Bronchial epithelial cell (primary cell): ENCODE results near the gene RHCE. TPM values are rescaled to one million over a fixed set of nuclear protein-coding genes. Genes with fewer than 3 reads are reported as not detected.
A peak's percentile ranks its signal among the peaks of the same experiment; 100 is the strongest.

Source experiments
- DNase-seq: peaks from one replicate; pipeline ENCODE4 v3.0.0-alpha.2; 2010; ENCODE audit warnings: low read depth
- FAIRE-seq: peaks from 2 replicates; lab custom pipeline; 2011; peaks lifted over from hg19 to GRCh38; lab: Jason Lieb, UNC
- H3K27me3 ChIP-seq: 2 replicates; pipeline ENCODE4 v1.5.1; 2011; ENCODE audit warnings: low read length; ENCODE audit not compliant: control insufficient read depth, insufficient read depth
- H3K36me3 ChIP-seq: 2 replicates; pipeline ENCODE4 v1.5.1; 2011; ENCODE audit warnings: low read length; ENCODE audit not compliant: control insufficient read depth, insufficient read depth
- H3K4me3 ChIP-seq: 2 replicates; pipeline ENCODE4 v1.5.1; 2011; ENCODE audit warnings: mild to moderate bottlenecking, low read depth, low read length, control low read depth
- total RNA-seq: library from RNA; depleted of rRNA; stranded (reverse); fragments of >200 nt; gene quantifications from 2 replicates; pipeline ENCODE4 v1.2.1, GENCODE V29; 2014
- TF ChIP-seq, protein P1 (sequence below): IDR thresholded peaks from 2 replicates; pipeline ENCODE4 v1.5.1; 2011; ENCODE audit warnings: mild to moderate bottlenecking, moderate library complexity, low read length, control low read depth, inconsistent platforms; ENCODE audit not compliant: insufficient read depth, severe bottlenecking

Gene RHCE
- total RNA-seq, 1 donor from 2014 or later, result 3.7 TPM

DNA sequence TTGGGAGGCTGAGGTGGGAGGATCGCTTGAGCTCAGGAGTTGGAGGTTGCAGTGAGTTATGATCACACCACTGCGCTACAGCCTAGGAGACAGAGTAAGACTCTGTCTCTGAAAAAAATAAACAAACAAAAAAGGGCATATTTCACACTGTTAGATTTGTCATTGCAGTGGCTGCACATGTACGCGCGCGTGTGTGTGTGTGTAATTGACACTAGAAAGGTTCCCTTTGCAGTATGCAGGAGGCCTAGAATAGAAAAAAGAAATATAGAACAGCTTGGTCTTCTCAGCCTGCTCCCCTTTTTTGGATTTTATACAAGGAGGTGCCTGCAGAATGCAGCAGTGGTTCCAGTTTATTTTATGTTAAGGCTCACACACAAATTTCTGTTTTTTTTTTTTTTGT lies 18.7 kb upstream of the RHCE start:
- FAIRE-seq (no peak), DNase-seq (no peak)
- TF ChIP-seq, protein P1, sequence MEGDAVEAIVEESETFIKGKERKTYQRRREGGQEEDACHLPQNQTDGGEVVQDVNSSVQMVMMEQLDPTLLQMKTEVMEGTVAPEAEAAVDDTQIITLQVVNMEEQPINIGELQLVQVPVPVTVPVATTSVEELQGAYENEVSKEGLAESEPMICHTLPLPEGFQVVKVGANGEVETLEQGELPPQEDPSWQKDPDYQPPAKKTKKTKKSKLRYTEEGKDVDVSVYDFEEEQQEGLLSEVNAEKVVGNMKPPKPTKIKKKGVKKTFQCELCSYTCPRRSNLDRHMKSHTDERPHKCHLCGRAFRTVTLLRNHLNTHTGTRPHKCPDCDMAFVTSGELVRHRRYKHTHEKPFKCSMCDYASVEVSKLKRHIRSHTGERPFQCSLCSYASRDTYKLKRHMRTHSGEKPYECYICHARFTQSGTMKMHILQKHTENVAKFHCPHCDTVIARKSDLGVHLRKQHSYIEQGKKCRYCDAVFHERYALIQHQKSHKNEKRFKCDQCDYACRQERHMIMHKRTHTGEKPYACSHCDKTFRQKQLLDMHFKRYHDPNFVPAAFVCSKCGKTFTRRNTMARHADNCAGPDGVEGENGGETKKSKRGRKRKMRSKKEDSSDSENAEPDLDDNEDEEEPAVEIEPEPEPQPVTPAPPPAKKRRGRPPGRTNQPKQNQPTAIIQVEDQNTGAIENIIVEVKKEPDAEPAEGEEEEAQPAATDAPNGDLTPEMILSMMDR, result no peak
- Histone ChIP-seq H3K4me3 (no peak overlapping the region), H3K36me3 (no peaks in the 10 kb centered on the region), H3K27me3 (no peaks in the 10 kb centered on the region)

DNA sequence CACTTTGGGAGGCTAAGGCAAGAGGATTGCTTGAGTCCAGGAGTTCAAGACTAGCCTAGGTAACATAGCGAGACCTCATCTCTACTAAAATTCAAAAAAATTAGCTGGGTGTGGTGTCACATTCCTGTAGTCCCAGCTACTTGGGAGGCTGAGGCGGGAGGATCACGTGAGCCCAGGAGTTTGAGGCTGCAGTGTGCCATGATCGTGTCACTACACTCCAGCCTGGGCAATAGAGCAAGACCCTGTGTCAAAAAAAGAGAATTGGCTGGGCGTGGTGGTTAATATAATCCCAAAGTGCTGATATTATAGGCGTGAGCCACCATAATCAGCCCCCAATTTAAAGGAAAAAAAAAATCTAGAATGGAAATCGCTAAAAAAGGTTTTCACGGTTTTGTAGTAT lies 17.0 kb upstream of the RHCE start:
- H3K36me3 ChIP-seq, result no peaks in the 10 kb centered on the region
- DNase-seq, result no peak
- H3K4me3 ChIP-seq, result no peak overlapping the region
- no peaks in the 10 kb centered on the region for H3K27me3 ChIP-seq
- no peak for FAIRE-seq
- TF ChIP-seq, protein P1, result no peak

DNA sequence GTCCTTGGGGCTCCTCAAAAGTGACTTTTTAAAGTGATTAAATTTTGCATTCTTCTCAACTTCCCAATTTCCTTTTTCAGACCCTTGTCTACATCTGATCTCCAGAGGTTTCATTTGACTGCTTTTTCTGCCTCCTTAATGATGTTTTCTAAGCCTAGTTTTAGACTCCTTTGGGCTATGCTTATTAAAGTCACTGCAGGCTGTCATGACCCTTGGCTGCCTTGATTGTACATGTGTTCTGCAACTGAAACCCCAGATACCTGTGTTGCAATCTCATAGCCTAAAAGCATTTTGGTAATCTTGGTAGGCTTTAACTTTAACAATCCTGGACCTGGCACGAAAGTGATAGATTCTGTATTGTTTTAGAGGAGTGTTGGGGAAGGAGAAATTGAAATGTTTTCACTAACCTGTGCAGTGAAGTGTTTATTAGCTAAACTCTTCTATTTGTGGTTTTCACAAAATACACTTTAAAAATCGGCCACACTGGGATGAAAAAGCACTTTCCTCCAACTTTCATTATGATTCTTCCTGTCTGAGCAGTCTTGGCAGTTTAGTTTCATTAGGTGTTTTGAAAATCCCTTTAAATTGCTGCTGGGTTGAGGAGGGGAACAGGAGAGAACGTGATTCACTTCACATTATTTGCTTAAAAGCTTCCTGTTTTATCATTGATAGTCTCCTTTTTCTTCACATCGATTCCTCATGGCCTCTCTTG lies 14.9 kb upstream of the RHCE start:
- no peak overlapping the region for H3K4me3 ChIP-seq
- no peaks in the 10 kb centered on the region for H3K36me3 ChIP-seq
- peak; percentile 27 for DNase-seq
- H3K27me3 ChIP-seq, result no peaks in the 10 kb centered on the region
- FAIRE-seq, result no peak
- TF ChIP-seq, protein P1, result no peak

DNA sequence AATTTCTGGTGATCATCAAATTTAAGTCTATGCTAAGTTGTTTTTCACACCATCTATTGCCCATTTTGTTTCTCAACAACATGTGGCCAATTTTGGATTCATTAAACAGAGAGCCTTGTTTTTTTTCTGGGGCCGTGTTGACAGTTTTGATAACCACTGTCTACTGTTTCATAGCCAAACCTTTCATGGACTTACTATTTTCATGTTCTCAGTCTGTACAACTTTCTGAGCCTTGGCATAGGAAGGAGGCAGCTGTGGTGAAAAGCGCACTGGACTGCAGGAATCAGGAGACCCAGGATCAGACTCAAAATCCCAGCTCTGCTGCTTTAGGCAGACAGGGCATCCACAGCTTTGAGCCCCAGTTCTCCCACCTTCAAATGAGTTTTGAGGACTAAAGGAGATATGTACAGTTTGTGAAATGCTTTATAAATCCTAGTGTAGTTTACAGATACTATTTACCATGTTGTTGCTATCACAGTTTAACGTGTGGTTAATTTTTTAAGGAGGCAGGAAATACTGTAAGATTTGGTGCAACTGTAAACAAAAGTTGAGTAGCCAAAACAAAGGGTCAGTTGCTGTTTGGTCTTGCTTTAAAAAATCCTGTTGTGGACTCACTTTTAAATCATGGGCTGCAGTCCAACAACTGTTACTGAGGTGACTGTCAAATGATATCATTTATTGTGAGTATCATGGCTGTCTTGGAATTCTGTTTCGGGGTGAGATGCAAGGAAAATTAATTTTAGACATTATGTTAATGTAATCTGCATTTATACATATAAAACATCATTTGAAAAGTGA lies 13.0 kb upstream of the RHCE start:
- Histone ChIP-seq H3K36me3 (no peaks in the 10 kb centered on the region), H3K4me3 (no peak overlapping the region), H3K27me3 (no peaks in the 10 kb centered on the region)
- TF ChIP-seq, protein P1, result no peak
- no peak for DNase-seq
- no peak for FAIRE-seq

DNA sequence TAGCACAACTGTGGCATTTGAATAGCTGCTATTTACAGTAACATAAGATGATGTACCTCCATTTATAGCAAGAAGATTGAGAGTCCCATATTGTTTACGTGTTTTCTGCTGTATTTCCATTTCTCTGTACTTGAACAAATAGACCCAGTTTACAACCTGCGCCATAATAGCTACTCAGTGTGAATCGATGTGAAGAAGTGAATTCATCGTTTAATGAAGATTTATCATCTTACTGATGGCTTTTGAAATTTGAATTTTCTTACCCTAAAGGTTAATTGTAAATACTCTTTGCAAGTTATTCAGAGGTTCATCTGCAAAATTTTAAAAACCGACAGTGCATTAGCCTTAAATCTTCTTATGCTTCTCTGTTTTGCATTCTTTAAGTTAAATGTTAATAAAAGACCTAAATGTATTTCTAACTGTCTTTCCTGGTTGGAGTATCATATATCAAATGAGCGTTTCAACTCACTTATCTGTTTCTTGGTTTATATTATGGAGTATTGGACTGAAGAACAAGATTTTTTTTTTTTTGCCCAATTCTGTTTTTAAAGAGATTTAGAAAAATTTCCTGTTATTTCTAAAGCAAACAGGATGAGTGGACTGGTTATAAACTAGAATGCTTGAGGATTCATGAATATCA lies 12.2 kb upstream of the RHCE start:
- Histone ChIP-seq H3K4me3 (no peak overlapping the region), H3K36me3 (no peaks in the 10 kb centered on the region), H3K27me3 (no peaks in the 10 kb centered on the region)
- FAIRE-seq, result no peak
- no peak for DNase-seq
- TF ChIP-seq, protein P1, result no peak
